Kidney (tissue), 14 donors: ENCODE results near the gene BTF3. TPM values are rescaled to one million over a fixed set of nuclear protein-coding genes. Genes with fewer than 3 reads are reported as not detected.

Source experiments
- DNase-seq, 5 donors: peaks; one replicate each; pipeline ENCODE4 v3.0.0-alpha.2; 2013 to 2020
- FAIRE-seq: peaks from 2 replicates; lab custom pipeline; 2012; peaks lifted over from hg19 to GRCh38; lab: Jason Lieb, UNC
- H3K27ac ChIP-seq, 2 donors: one replicate each; pipeline ENCODE4 v1.7.0; 2013; ENCODE audit warnings: low read depth in 2 of 2, low read length in 2 of 2, inconsistent platforms in 1 of 2
- H3K27me3 ChIP-seq: one replicate; pipeline ENCODE4 v1.7.1; 2013; ENCODE audit warnings: low read length, inconsistent platforms; ENCODE audit not compliant: control insufficient read depth, insufficient read depth
- H3K36me3 ChIP-seq, 3 donors: one replicate each; pipeline versions ENCODE4 v1.7.0 to v1.7.1; 2013; ENCODE audit warnings: low read length in 3 of 3, control low read depth in 1 of 3, inconsistent platforms in 1 of 3; ENCODE audit not compliant: insufficient read depth in 3 of 3, control insufficient read depth in 2 of 3
- H3K4me1 ChIP-seq, 3 donors: one replicate each; pipeline versions ENCODE4 v1.7.0 to v1.7.1; 2013; ENCODE audit warnings: low read length in 3 of 3, inconsistent platforms in 1 of 3, low read depth in 1 of 3; ENCODE audit not compliant: control insufficient read depth in 2 of 3, insufficient read depth in 2 of 3
- H3K4me3 ChIP-seq, 3 donors: one replicate each; pipeline versions ENCODE4 v1.7.0 to v1.8.1; 2013; ENCODE audit warnings: low read length in 3 of 3, control low read depth in 1 of 3, inconsistent platforms in 1 of 3
- H3K9ac ChIP-seq, 3 donors: one replicate each; pipeline versions ENCODE4 v1.7.0 to v1.7.1; 2013; ENCODE audit warnings: low read length in 3 of 3, control low read depth in 1 of 3, inconsistent platforms in 1 of 3
- H3K9me3 ChIP-seq, 3 donors: one replicate each; pipeline versions ENCODE4 v1.7.0 to v1.7.1; 2013; ENCODE audit warnings: low read length in 3 of 3, control low read depth in 1 of 3, inconsistent platforms in 1 of 3; ENCODE audit not compliant: control insufficient read depth in 2 of 3, insufficient read depth in 1 of 3
- intact Hi-C: fragments of 100-400 bp; cut with DNase I; formaldehyde crosslinking; loops from one replicate; pipeline ENCODE4 v1.11.1; 2022
- polyA plus RNA-seq: library from polyadenylated mRNA; stranded (reverse); fragments of 350-450 nt; fragmentation: Illumina TruSeq; extraction: RNeasy Lipid Tissue Mini Kit (QIAGEN cat#74804); gene quantifications from one replicate; pipeline ENCODE4 v1.2.3, GENCODE V29; 2014; ENCODE audit warnings: low read depth, low replicate concordance; ENCODE audit not compliant: insufficient read depth
- total RNA-seq: library from RNA; stranded (reverse); fragmentation: NEBNext Ultra II Directional; extraction: Animal tissue kit (Norgen Biotek cat#: 25700); gene quantifications from one replicate; pipeline ENCODE4 v1.2.1, GENCODE V29; 2021
- TF ChIP-seq, protein P1 (sequence below): IDR thresholded peaks from 3 replicates; pipeline ENCODE4 v1.5.1; 2012; ENCODE audit warnings: mild to moderate bottlenecking, moderate library complexity, borderline replicate concordance; ENCODE audit not compliant: insufficient read depth; ENCODE audit errors: extremely low read depth
- donor health status: control.
- donor health status: control.
- donor health status: control.
- donor health status: control.
- donor health status: control.
- donor health status: DM: yes; HTN: yes; CAD: no.
- donor health status: Normal renal cell carcinoma (clear cell type).

BTF3 gene
- total and polyA plus RNA-seq, 2 donors from 2014 or later = 446 to 526 TPM

DNA sequence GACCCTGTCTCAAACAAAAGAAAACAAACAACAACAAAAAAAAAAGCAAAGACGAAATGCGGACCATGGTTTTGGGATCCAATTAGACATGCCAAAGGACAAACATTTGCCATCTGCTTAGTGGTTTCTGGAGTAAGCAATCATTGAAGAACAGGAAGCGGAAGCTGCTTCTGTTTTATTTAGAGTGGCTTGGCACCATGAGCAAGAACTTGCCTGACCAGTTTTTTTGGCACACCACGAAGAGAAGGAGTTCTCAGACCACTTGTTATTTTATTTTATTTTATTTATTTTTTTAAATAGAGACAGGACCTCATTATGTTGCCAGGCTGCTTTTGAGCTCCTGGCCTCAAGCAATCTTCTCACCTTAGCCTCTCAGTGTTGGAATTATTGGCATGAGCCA lies 17.0 kb downstream of the BTF3 start:
- DNase-seq (peak in 2 of 5 donors; percentile 24 to 40), FAIRE-seq (no peak)
- Histone ChIP-seq H3K36me3 (no peaks in the 10 kb centered on the region), H3K4me3 (no peak overlapping the region), H3K4me1 (no peaks in the 10 kb centered on the region), H3K9me3 (no peaks in the 10 kb centered on the region), H3K27ac (no peak overlapping the region), H3K9ac (no peak overlapping the region), H3K27me3 (no peaks in the 10 kb centered on the region)
- intact Hi-C loops = no loop called here
- TF ChIP-seq, protein P1, sequence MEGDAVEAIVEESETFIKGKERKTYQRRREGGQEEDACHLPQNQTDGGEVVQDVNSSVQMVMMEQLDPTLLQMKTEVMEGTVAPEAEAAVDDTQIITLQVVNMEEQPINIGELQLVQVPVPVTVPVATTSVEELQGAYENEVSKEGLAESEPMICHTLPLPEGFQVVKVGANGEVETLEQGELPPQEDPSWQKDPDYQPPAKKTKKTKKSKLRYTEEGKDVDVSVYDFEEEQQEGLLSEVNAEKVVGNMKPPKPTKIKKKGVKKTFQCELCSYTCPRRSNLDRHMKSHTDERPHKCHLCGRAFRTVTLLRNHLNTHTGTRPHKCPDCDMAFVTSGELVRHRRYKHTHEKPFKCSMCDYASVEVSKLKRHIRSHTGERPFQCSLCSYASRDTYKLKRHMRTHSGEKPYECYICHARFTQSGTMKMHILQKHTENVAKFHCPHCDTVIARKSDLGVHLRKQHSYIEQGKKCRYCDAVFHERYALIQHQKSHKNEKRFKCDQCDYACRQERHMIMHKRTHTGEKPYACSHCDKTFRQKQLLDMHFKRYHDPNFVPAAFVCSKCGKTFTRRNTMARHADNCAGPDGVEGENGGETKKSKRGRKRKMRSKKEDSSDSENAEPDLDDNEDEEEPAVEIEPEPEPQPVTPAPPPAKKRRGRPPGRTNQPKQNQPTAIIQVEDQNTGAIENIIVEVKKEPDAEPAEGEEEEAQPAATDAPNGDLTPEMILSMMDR = no peak

DNA sequence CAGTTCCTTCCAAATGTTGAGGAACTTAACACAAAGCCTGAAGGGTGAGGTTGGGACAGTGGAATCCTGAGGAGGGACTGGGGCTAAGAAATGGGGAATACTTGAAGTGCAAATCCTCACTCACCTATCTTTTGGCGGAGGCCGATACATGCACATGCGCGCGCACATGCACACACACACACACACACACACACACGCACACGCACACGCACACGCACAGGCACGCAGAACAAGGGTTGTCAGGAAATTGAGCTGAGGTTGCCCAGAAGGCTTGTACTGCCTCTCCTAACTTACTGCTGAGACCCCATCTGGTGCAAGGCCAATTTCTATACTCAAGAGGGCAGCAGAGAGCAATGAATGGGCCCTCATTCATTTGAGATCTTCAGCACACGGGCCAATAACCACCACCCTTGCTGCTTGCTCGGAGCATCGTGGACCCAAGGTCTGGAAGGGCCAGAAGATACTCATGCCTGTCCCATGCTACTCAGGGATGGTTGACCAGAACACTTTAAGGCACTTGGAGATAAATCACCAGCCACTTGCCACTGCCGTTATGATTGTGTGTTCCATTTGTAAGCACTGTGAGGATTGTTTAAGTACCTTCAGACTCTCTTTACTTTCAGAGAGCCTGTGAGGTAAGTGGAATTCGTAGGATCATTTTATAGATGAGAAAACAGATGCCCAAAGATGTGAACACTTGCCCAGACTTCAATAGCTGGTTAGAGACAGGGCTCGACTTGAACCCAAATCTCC lies 21.5 kb downstream of the BTF3 start:
- no peaks in the 10 kb centered on the region for H3K36me3 ChIP-seq
- intact Hi-C loops = no loop called here
- TF ChIP-seq, protein P1 = peak; percentile 76
- H3K27ac ChIP-seq = no peak overlapping the region
- H3K4me1 ChIP-seq = no peaks in the 10 kb centered on the region
- DNase-seq (peak in 4 of 5 donors; percentile 77 to 90 (median 82)), FAIRE-seq (no peak)
- no peak overlapping the region for H3K9ac ChIP-seq
- no peaks in the 10 kb centered on the region for H3K9me3 ChIP-seq
- no peaks in the 10 kb centered on the region for H3K27me3 ChIP-seq
- H3K4me3 ChIP-seq = no peak overlapping the region

DNA sequence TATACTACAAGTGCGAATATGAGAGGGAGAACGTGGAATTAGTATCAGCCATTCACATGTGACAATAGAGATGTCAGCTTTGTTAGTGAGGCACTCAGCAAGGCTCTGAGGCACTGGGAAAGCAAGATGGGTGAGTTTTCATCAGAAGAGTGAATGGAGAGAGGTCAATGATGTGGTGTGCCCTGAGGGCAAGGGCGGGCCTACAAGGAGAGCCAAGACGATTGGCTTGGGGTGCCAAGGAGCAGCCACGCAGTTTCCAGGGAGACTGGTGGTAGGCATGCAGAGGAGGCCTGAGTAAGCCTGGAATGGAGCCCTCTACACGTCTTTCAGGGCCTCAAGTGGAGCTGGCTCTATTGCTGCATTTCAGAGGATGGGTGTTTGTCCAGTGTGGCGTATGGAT lies 24.7 kb downstream of the BTF3 start:
- Histone ChIP-seq H3K4me3 (no peak overlapping the region), H3K27ac (no peak overlapping the region), H3K27me3 (no peaks in the 10 kb centered on the region), H3K9ac (no peak overlapping the region), H3K36me3 (no peaks in the 10 kb centered on the region), H3K9me3 (no peaks in the 10 kb centered on the region), H3K4me1 (no peaks in the 10 kb centered on the region)
- TF ChIP-seq, protein P1 = no peak
- DNase-seq (no peak), FAIRE-seq (no peak)
- intact Hi-C loops = no loop called here

DNA sequence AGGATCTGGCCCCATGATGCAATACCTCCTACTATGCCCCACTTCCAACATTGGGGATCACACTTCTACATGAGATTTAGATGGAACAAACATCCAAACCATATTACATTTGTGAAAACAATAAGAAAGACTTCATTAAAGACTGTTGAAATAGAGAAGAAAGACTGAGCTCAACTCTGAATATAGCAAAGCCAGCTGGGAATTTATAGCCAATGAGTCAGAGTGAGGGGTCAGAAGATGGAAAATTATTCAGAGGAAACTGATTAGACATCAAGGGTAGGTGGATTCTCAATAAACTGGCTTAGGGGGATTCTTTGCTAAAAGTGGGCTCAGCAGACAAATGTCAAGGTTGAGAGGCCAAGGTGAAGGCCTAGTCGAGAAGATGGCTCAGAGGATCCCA lies 25.6 kb downstream of the BTF3 start:
- no peak for FAIRE-seq

More for the DNA sequence above, 25.6 kb downstream of the BTF3 start:
- no peak overlapping the region for H3K9ac ChIP-seq
- no peaks in the 10 kb centered on the region for H3K36me3 ChIP-seq
- no peaks in the 10 kb centered on the region for H3K9me3 ChIP-seq
- H3K27ac ChIP-seq = no peak overlapping the region
- TF ChIP-seq, protein P1 = no peak
- intact Hi-C loops = no loop called here
- no peaks in the 10 kb centered on the region for H3K27me3 ChIP-seq
- H3K4me1 ChIP-seq = no peaks in the 10 kb centered on the region
- no peak for DNase-seq
- no peak overlapping the region for H3K4me3 ChIP-seq
